SK-N-MC (cell line): ENCODE data around the gene DMAP1.

Source experiments
- EZH2 ChIP-seq: fragments of 200-600 bp; sonication (generic); IDR thresholded peaks from one replicate; pipeline ENCODE4 v1.6.1; 2017; ENCODE audit warnings: antibody characterized with exemption
- POLR2AphosphoS5 ChIP-seq: IDR thresholded peaks from 2 replicates; pipeline ENCODE4 v1.6.1; 2012; ENCODE audit warnings: mild to moderate bottlenecking, low read depth, low read length, borderline replicate concordance

DNA sequence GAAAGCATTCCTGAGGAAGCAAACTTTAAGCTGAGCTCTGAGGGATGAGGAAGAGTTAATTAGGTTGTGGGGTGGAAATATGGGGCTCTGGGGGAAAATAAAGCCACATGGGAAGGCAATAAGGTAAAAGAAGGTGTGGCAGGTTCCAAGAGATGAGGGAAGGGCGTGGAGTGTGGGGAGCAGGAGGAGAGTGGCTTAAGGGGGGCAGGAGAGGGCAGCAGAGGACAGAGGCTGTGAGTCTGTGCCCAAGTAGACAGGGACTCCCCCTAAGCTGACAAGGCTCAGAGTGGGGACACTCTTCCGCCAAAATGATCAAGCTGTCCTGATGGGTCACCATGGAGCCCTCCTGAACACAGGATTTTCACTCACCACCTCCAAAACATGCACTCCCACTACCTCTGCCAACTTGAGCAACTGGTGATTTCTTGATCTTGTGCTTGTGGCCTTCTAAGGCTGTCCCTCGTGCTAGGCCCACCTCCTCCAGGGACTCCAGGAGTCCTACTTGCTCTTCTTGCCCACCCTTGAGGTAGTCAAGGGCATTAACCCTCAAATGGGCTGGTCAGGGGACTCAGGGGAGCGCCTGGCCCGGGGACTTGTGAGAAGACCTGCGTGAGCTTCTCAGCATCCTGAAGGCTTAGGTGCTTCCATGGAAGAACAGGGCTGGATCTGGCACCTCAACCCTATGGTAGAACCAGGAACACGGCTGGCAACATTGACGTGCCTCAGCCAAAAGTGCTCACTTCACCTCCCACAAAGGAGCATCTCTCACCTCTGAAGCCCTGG is 23.4 kb downstream of the DMAP1 start:
- TF ChIP-seq POLR2AphosphoS5, result no peak
- no peak for TF ChIP-seq EZH2
